ENCODE measurements around the gene ALDH3B2. TPM values are rescaled to one million over a fixed set of nuclear protein-coding genes. Genes with fewer than 3 reads are reported as not detected.
"Not testable (repeated sequence)": the region's sequence is repeated elsewhere in the genome, so short reads cannot be mapped to it uniquely, and the experiment has no call there.

Gene ALDH3B2
- total and polyA plus RNA-seq, 2 donors, result 0.57 to 11.1 TPM

DNA sequence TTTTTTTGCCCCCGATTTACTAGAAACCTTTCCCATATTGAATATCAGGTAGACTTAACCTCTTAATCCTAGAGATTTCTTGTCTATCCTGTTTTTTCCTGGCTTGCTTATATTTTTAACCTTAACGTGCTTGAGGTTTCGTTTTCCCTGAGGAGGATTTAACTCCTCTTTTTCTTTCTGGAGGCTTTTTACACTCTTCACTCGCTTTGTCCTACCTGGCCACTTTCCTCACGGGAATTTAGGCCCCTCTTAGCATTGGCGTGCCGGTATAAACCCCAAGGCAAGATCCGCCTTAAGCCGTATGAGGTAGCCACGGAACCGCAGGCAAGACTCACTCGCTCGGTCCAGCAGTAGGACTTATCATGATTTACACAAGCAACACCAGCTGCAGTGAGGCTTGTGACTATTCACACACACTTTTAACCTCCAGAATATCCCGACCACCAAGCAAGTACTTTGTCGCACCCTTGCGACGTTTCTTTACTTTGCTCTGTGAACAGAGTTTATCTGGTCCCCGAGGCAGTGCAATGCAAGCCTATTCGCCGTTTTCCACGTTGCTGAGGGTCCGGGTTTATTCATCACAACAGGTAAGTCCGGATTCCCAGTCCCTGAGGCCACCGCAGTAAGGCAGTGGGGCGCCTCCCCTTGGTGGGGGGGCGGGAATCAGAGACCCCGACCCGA is 20.6 kb upstream of the ALDH3B2 start:
- no peaks in the 10 kb centered on the region for H3K4me1 ChIP-seq (ENCODE audit: control insufficient read depth in 2 of 2, insufficient read depth in 2 of 2, low read length in 2 of 2)
- H3K36me3 ChIP-seq (ENCODE audit: control insufficient read depth in 2 of 2, insufficient read depth in 2 of 2, low read length in 1 of 2), result no peaks in the 10 kb centered on the region
- H3K9me3 ChIP-seq (ENCODE audit: control insufficient read depth in 2 of 2, insufficient read depth in 1 of 2, low read length in 1 of 2), result peaks cover 0 to 11% of the 10 kb centered on the region in 2 donors
- no peak overlapping the region for H3K27ac ChIP-seq (ENCODE audit: low read depth in 1 of 2, low read length in 1 of 2)
- WGBS, result 97% methylated on average over 28 of the region's 28 CpGs
- no peaks in the 10 kb centered on the region for H3K27me3 ChIP-seq (ENCODE audit: control insufficient read depth in 2 of 2, insufficient read depth in 1 of 2, low read length in 1 of 2)
- no peak for DNase-seq (ENCODE audit: low read depth in 6 of 9, low spot score in 9 of 9)
- no peak overlapping the region for H3K4me3 ChIP-seq (ENCODE audit: low read length in 2 of 2)

DNA sequence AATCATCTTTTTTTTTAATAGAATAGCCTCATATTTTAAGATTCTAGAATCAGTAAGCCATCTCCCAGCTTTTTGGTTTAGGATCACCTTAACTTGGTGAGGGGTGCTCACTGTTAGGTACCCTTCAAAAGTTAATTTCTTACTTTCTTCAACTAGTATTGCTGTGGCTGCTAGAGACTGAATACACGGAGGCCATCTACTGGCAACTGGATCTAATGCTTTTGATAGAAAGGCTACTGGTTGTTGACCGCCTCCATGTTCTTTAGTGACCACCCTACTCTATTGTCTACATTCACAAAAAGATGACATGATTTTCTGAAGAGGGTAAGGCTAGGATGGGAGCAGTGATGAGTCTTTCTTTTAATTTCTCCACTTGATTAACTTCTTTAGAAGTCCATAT is 16.7 kb upstream of the ALDH3B2 start:
- Histone ChIP-seq H3K9me3 (ENCODE audit: control insufficient read depth in 2 of 2, insufficient read depth in 1 of 2, low read length in 1 of 2) (peaks cover 0 to 7% of the 10 kb centered on the region in 2 donors), H3K36me3 (ENCODE audit: control insufficient read depth in 2 of 2, insufficient read depth in 2 of 2, low read length in 1 of 2) (no peaks in the 10 kb centered on the region), H3K27ac (ENCODE audit: low read depth in 1 of 2, low read length in 1 of 2) (no peak overlapping the region), H3K27me3 (ENCODE audit: control insufficient read depth in 2 of 2, insufficient read depth in 1 of 2, low read length in 1 of 2) (no peaks in the 10 kb centered on the region), H3K4me3 (ENCODE audit: low read length in 2 of 2) (no peak overlapping the region), H3K4me1 (ENCODE audit: control insufficient read depth in 2 of 2, insufficient read depth in 2 of 2, low read length in 2 of 2) (peaks cover 0 to 4% of the 10 kb centered on the region in 2 donors)
- 50% methylated on average over 2 of the region's 2 CpGs for WGBS
- DNase-seq (ENCODE audit: low read depth in 6 of 9, low spot score in 9 of 9), result no peak

- no peak for DNase-seq (ENCODE audit: low read depth in 6 of 9, low spot score in 9 of 9)
- peaks cover 0 to 23% of the 10 kb centered on the region in 2 donors for H3K4me1 ChIP-seq (ENCODE audit: control insufficient read depth in 2 of 2, insufficient read depth in 2 of 2, low read length in 2 of 2)
- H3K27me3 ChIP-seq (ENCODE audit: control insufficient read depth in 2 of 2, insufficient read depth in 1 of 2, low read length in 1 of 2), result no peaks in the 10 kb centered on the region
- no peak overlapping the region for H3K27ac ChIP-seq (ENCODE audit: low read depth in 1 of 2, low read length in 1 of 2)
- H3K36me3 ChIP-seq (ENCODE audit: control insufficient read depth in 2 of 2, insufficient read depth in 2 of 2, low read length in 1 of 2), result no peaks in the 10 kb centered on the region
- H3K9me3 ChIP-seq (ENCODE audit: control insufficient read depth in 2 of 2, insufficient read depth in 1 of 2, low read length in 1 of 2), result no peaks in the 10 kb centered on the region
- H3K4me3 ChIP-seq (ENCODE audit: low read length in 2 of 2), result no peak overlapping the region
- WGBS, result 91% methylated on average over 4 of the region's 4 CpGs
Measured at GRCh38 chr11:67689178-67689577, 14.8 kb upstream of the ALDH3B2 start.

GRCh38 chr11:67687986-67688385 is 13.6 kb upstream of the ALDH3B2 start:
- peaks cover 0 to 30% of the 10 kb centered on the region in 2 donors for H3K4me1 ChIP-seq (ENCODE audit: control insufficient read depth in 2 of 2, insufficient read depth in 2 of 2, low read length in 2 of 2)
- no peak overlapping the region for H3K4me3 ChIP-seq (ENCODE audit: low read length in 2 of 2)
- no peak for DNase-seq (ENCODE audit: low read depth in 6 of 9, low spot score in 9 of 9)
- no peaks in the 10 kb centered on the region for H3K36me3 ChIP-seq (ENCODE audit: control insufficient read depth in 2 of 2, insufficient read depth in 2 of 2, low read length in 1 of 2)
- no peaks in the 10 kb centered on the region for H3K27me3 ChIP-seq (ENCODE audit: control insufficient read depth in 2 of 2, insufficient read depth in 1 of 2, low read length in 1 of 2)
- over 99% methylated on average over 2 of the region's 2 CpGs for WGBS
- no peaks in the 10 kb centered on the region for H3K9me3 ChIP-seq (ENCODE audit: control insufficient read depth in 2 of 2, insufficient read depth in 1 of 2, low read length in 1 of 2)
- no peak overlapping the region for H3K27ac ChIP-seq (ENCODE audit: low read depth in 1 of 2, low read length in 1 of 2)

GRCh38 chr11:67685641-67686332 is 11.4 kb upstream of the ALDH3B2 start:
- peak in 1 of 9 donors; percentile 30 for DNase-seq (ENCODE audit: low read depth in 6 of 9, low spot score in 9 of 9)
- Histone ChIP-seq H3K4me1 (ENCODE audit: control insufficient read depth in 2 of 2, insufficient read depth in 2 of 2, low read length in 2 of 2) (peaks cover 0 to 30% of the 10 kb centered on the region in 2 donors), H3K27ac (ENCODE audit: low read depth in 1 of 2, low read length in 1 of 2) (peak overlapping the region in 1 of 2 donors; percentile 78)
- not testable (repeated sequence) for H3K4me3 ChIP-seq (ENCODE audit: low read length in 2 of 2); H3K9me3 ChIP-seq (ENCODE audit: control insufficient read depth in 2 of 2, insufficient read depth in 1 of 2, low read length in 1 of 2); H3K27me3 ChIP-seq (ENCODE audit: control insufficient read depth in 2 of 2, insufficient read depth in 1 of 2, low read length in 1 of 2); H3K36me3 ChIP-seq (ENCODE audit: control insufficient read depth in 2 of 2, insufficient read depth in 2 of 2, low read length in 1 of 2)
- 31% methylated on average over 8 of the region's 8 CpGs for WGBS

- peaks cover 0 to 30% of the 10 kb centered on the region in 2 donors for H3K4me1 ChIP-seq (ENCODE audit: control insufficient read depth in 2 of 2, insufficient read depth in 2 of 2, low read length in 2 of 2)
- H3K27ac ChIP-seq (ENCODE audit: low read depth in 1 of 2, low read length in 1 of 2); DNase-seq (ENCODE audit: low read depth in 6 of 9, low spot score in 9 of 9); H3K9me3 ChIP-seq (ENCODE audit: control insufficient read depth in 2 of 2, insufficient read depth in 1 of 2, low read length in 1 of 2); H3K4me3 ChIP-seq (ENCODE audit: low read length in 2 of 2); H3K27me3 ChIP-seq (ENCODE audit: control insufficient read depth in 2 of 2, insufficient read depth in 1 of 2, low read length in 1 of 2); H3K36me3 ChIP-seq (ENCODE audit: control insufficient read depth in 2 of 2, insufficient read depth in 2 of 2, low read length in 1 of 2): not testable (repeated sequence)
- 92% methylated on average over 14 of the region's 14 CpGs for WGBS
Measured at GRCh38 chr11:67682126-67683034, 8.0 kb upstream of the ALDH3B2 start.

GRCh38 chr11:67680696-67681470 is 6.5 kb upstream of the ALDH3B2 start:
- no peaks in the 10 kb centered on the region for H3K36me3 ChIP-seq (ENCODE audit: control insufficient read depth in 2 of 2, insufficient read depth in 2 of 2, low read length in 1 of 2)
- no peak overlapping the region for H3K4me3 ChIP-seq (ENCODE audit: low read length in 2 of 2)
- peaks cover 0 to 23% of the 10 kb centered on the region in 2 donors for H3K4me1 ChIP-seq (ENCODE audit: control insufficient read depth in 2 of 2, insufficient read depth in 2 of 2, low read length in 2 of 2)
- 70% methylated on average over 3 of the region's 3 CpGs for whole genome bisulfite sequencing
- H3K27me3 ChIP-seq (ENCODE audit: control insufficient read depth in 2 of 2, insufficient read depth in 1 of 2, low read length in 1 of 2), result no peaks in the 10 kb centered on the region
- peaks cover 0 to 9% of the 10 kb centered on the region in 2 donors for H3K9me3 ChIP-seq (ENCODE audit: control insufficient read depth in 2 of 2, insufficient read depth in 1 of 2, low read length in 1 of 2)
- no peak overlapping the region for H3K27ac ChIP-seq (ENCODE audit: low read depth in 1 of 2, low read length in 1 of 2)
- DNase-seq (ENCODE audit: low read depth in 6 of 9, low spot score in 9 of 9), result no peak

DNA sequence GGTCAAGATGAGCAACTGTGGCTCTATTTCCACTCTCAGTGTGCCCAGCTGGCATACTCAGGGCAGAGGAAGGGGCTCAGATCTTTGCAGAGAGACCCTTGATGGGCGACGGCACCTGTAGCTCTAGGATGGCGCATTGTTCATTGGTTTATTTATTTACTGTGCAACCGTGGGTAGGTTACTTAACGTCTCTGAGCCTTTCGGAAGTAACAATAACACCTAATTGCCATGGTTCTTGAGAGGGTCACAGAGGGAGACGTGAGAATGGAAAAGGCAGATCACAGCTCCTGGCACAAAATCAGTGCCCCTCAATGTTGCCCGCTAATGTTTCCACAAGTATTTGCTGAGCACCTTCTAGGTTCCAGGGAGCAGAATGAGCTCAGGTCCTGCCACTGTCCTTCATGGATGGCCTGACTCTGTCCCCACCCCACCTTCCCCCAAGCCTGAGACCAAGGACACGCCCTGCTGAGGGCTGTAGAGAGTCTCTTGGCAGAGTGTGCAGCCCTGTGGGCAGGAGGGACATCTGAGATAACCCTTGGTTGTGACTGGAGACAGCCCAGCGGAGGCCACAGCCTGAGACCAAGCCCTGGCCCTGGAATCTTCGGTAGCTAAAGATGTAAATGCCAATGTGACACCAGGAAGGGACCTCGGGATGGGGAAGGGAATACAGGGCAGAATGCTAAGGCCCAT is 780 bp upstream of the ALDH3B2 start:
- no peak overlapping the region for H3K27ac ChIP-seq (ENCODE audit: low read depth in 1 of 2, low read length in 1 of 2)
- H3K9me3 ChIP-seq (ENCODE audit: control insufficient read depth in 2 of 2, insufficient read depth in 1 of 2, low read length in 1 of 2), result peaks cover 0 to 12% of the 10 kb centered on the region in 2 donors
- no peak overlapping the region for H3K4me3 ChIP-seq (ENCODE audit: low read length in 2 of 2)
- no peaks in the 10 kb centered on the region for H3K27me3 ChIP-seq (ENCODE audit: control insufficient read depth in 2 of 2, insufficient read depth in 1 of 2, low read length in 1 of 2)
- DNase-seq (ENCODE audit: low read depth in 6 of 9, low spot score in 9 of 9), result no peak
- WGBS, result 98% methylated on average over 12 of the region's 12 CpGs
- H3K4me1 ChIP-seq (ENCODE audit: control insufficient read depth in 2 of 2, insufficient read depth in 2 of 2, low read length in 2 of 2), result peaks cover 0 to 4% of the 10 kb centered on the region in 2 donors
- no peaks in the 10 kb centered on the region for H3K36me3 ChIP-seq (ENCODE audit: control insufficient read depth in 2 of 2, insufficient read depth in 2 of 2, low read length in 1 of 2)
